Lower leg skin (tissue), 3 donors: Measurements from ENCODE around the gene SLC16A8.
"Not testable (repeated sequence)": the region's sequence is repeated elsewhere in the genome, so short reads cannot be mapped to it uniquely, and the experiment has no call there.

Experiments used
- CTCF ChIP-seq, 3 donors: fragments of 450-650 bp; IDR thresholded peaks; one replicate each; pipeline ENCODE4 v1.5.1; 2016; ENCODE audit warnings: antibody characterized with exemption in 3 of 3, mild to moderate bottlenecking in 3 of 3, moderate library complexity in 2 of 3
- POLR2A ChIP-seq, 2 donors: fragments of 450-650 bp; IDR thresholded peaks; one replicate each; pipeline ENCODE4 v1.6.1; 2016 to 2017; ENCODE audit warnings: antibody characterized with exemption in 2 of 2, mild to moderate bottlenecking in 1 of 2, moderate library complexity in 1 of 2

DNA sequence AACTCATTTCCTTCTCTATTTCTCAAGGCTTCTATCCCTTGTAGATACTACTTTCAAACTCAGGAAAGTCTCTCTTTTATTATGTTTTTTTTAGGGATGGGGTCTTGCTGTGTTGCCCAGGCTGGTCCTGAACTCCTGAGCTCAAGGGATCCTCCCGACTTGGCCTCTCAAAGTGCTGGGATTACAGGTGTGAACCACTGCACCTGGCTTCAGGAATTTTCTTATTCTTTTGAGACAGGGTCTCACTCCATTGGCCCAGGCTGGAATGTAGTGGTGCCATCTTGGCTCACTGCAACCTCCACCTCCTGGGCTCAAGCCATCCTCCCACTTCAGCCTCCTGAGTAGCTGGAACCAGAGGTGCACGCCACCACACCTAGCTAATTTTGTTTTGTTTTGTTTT, 4.8 kb downstream of the SLC16A8 start:
- TF ChIP-seq CTCF, POLR2A (IDR thresholded peaks at IDR 0.05): not testable (repeated sequence)
